ENCODE data around the gene TBC1D8B. TPM values are rescaled to one million over a fixed set of nuclear protein-coding genes. Genes with fewer than 3 reads are reported as not detected.

The TBC1D8B gene
- total and polyA plus RNA-seq, 2 donors (not counting 1 experiment from before 2014, with no cell fraction given) = 9.1 to 15.4 TPM

- no peak for DNase-seq (ENCODE audit: low read depth in 2 of 2)
- Histone ChIP-seq H3K4me3 (replicated peaks in 1 of 4; ENCODE audit: control extremely low read depth in 1 of 4, insufficient read depth in 1 of 4, low read depth in 3 of 4, low read length in 4 of 4) (no peak overlapping the region), H2AFZ (ENCODE audit: low read length) (no peak overlapping the region), H3K4me1 (ENCODE audit: control insufficient read depth, extremely low read depth, insufficient read depth, low read length) (no peaks in the 10 kb centered on the region), H3K36me3 (ENCODE audit: control insufficient read depth, insufficient read depth, low read length) (no peaks in the 10 kb centered on the region), H3K9me3 (ENCODE audit: control insufficient read depth, insufficient read depth, low read depth, low read length) (no peaks in the 10 kb centered on the region), H3K79me2 (ENCODE audit: control insufficient read depth, insufficient read depth, low read length) (no peaks in the 10 kb centered on the region), H3K27ac (ENCODE audit: insufficient read depth, low read length) (no peak overlapping the region), H3K4me2 (ENCODE audit: extremely low read depth, insufficient read depth, low read length) (no peak overlapping the region), H3K27me3 (ENCODE audit: control insufficient read depth, insufficient read depth, low read length) (no peaks in the 10 kb centered on the region), H3K9ac (ENCODE audit: insufficient read depth, low read length) (no peak overlapping the region), H4K20me1 (ENCODE audit: control insufficient read depth, extremely low read depth, insufficient read depth, low read length) (no peaks in the 10 kb centered on the region)
- TF ChIP-seq EZH2 (IDR thresholded peaks at IDR 0.05; ENCODE audit: low read length, missing control alignments) (no peak), CTCF (conservative IDR thresholded peaks at IDR 0.05 in 1 of 2, IDR thresholded peaks at IDR 0.05 in 1 of 2; ENCODE audit: low read depth in 1 of 2, low read length in 2 of 2) (no peak)
Measured at GRCh38 chrX:106902684-106903083, 100.2 kb downstream of the TBC1D8B start.

- Histone ChIP-seq H3K36me3 (ENCODE audit: control insufficient read depth, insufficient read depth, low read length) (no peaks in the 10 kb centered on the region), H4K20me1 (ENCODE audit: control insufficient read depth, extremely low read depth, insufficient read depth, low read length) (no peaks in the 10 kb centered on the region), H3K4me2 (ENCODE audit: extremely low read depth, insufficient read depth, low read length) (no peak within 1 kb of the TSS), H3K9me3 (ENCODE audit: control insufficient read depth, insufficient read depth, low read depth, low read length) (no peaks in the 10 kb centered on the region), H3K27me3 (ENCODE audit: control insufficient read depth, insufficient read depth, low read length) (no peaks in the 10 kb centered on the region), H3K9ac (ENCODE audit: insufficient read depth, low read length) (no peak within 1 kb of the TSS), H3K4me1 (ENCODE audit: control insufficient read depth, extremely low read depth, insufficient read depth, low read length) (no peaks in the 10 kb centered on the region), H2AFZ (ENCODE audit: low read length) (no peak within 1 kb of the TSS), H3K4me3 (replicated peaks in 1 of 4; ENCODE audit: control extremely low read depth in 1 of 4, insufficient read depth in 1 of 4, low read depth in 3 of 4, low read length in 4 of 4) (no peak within 1 kb of the TSS), H3K27ac (ENCODE audit: insufficient read depth, low read length) (no peak within 1 kb of the TSS), H3K79me2 (ENCODE audit: control insufficient read depth, insufficient read depth, low read length) (no peaks in the 10 kb centered on the region)
- DNase-seq (ENCODE audit: low read depth in 2 of 2) = no peak
- TF ChIP-seq CTCF (conservative IDR thresholded peaks at IDR 0.05 in 1 of 2, IDR thresholded peaks at IDR 0.05 in 1 of 2; ENCODE audit: low read depth in 1 of 2, low read length in 2 of 2) (no peak), EZH2 (IDR thresholded peaks at IDR 0.05; ENCODE audit: low read length, missing control alignments) (no peak)
Measured at GRCh38 chrX:106903291-106903824, 100.9 kb downstream of the TBC1D8B start, which contains the start of gene RIPPLY1. TSS of gene RIPPLY1 (minus strand) at chrX:106903341. CDS start at chrX:106903287, 54 bp downstream.

GRCh38 chrX:106903856-106904528 is 101.5 kb downstream of the TBC1D8B start:
- TF ChIP-seq EZH2 (IDR thresholded peaks at IDR 0.05; ENCODE audit: low read length, missing control alignments) = no peak
- TF ChIP-seq CTCF (conservative IDR thresholded peaks at IDR 0.05 in 1 of 2, IDR thresholded peaks at IDR 0.05 in 1 of 2; ENCODE audit: low read depth in 1 of 2, low read length in 2 of 2) = no peak
- Histone ChIP-seq H3K79me2 (ENCODE audit: control insufficient read depth, insufficient read depth, low read length) (no peaks in the 10 kb centered on the region), H3K36me3 (ENCODE audit: control insufficient read depth, insufficient read depth, low read length) (no peaks in the 10 kb centered on the region), H3K9me3 (ENCODE audit: control insufficient read depth, insufficient read depth, low read depth, low read length) (no peaks in the 10 kb centered on the region), H3K4me1 (ENCODE audit: control insufficient read depth, extremely low read depth, insufficient read depth, low read length) (no peaks in the 10 kb centered on the region), H4K20me1 (ENCODE audit: control insufficient read depth, extremely low read depth, insufficient read depth, low read length) (no peaks in the 10 kb centered on the region), H3K27ac (ENCODE audit: insufficient read depth, low read length) (no peak overlapping the region), H3K9ac (ENCODE audit: insufficient read depth, low read length) (no peak overlapping the region), H3K27me3 (ENCODE audit: control insufficient read depth, insufficient read depth, low read length) (no peaks in the 10 kb centered on the region), H3K4me3 (replicated peaks in 1 of 4; ENCODE audit: control extremely low read depth in 1 of 4, insufficient read depth in 1 of 4, low read depth in 3 of 4, low read length in 4 of 4) (no peak overlapping the region), H3K4me2 (ENCODE audit: extremely low read depth, insufficient read depth, low read length) (no peak overlapping the region), H2AFZ (ENCODE audit: low read length) (no peak overlapping the region)
- no peak for DNase-seq (ENCODE audit: low read depth in 2 of 2)
